ENCODE results near the gene BTBD19. TPM values are rescaled to one million over a fixed set of nuclear protein-coding genes. Genes with fewer than 3 reads are reported as not detected.

The BTBD19 gene
- total and polyA plus RNA-seq, 2 of the 4 experiments (the other 2 are of a cell fraction) = 0.90 to 17.2 TPM

DNA sequence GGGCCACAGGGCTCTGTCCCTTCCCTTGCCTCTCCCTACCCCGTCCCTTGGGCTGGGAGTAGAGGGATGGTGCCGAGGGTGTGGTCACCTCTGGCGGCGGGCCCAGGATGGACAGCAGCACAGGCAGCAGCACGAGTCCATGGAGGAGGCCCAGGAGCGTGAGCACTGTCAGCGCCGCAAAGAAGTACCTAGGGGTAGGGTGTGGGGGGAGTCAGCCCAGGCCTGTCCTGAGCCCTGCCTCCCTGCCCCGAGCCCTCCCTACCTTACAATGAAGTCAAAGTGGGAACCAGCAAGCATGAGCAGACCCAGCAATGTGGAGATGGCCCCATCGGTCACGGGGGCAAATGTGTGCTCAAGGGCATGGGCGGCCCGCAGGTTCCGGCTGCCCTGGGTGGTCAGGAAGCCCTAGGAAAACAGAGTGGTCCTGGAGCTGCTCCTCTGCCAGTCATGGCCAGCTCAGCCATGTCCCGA lies 14.7 kb downstream of the BTBD19 start:
- no peak overlapping the region for H2AFZ ChIP-seq (replicated peaks; ENCODE audit: low read length, poor library complexity)
- H2BK5ac ChIP-seq (ENCODE audit: low read depth, low read length, poor library complexity, severe bottlenecking) = no peak overlapping the region
- H3K36me3 ChIP-seq (ENCODE audit: control insufficient read depth, insufficient read depth, low read length) = no peaks in the 10 kb centered on the region
- in situ Hi-C loops (cut with MboI; ENCODE audit: low sequenced_read_pairs) = no loop called here
- H4K8ac ChIP-seq (ENCODE audit: low read depth in 2 of 2, low read length in 2 of 2) = no peak overlapping the region
- H3K4me1 ChIP-seq (ENCODE audit: control insufficient read depth, insufficient read depth, low read length) = no peaks in the 10 kb centered on the region; the same call in 1 of the 2 replicates
- no peak overlapping the region for H3K4me2 ChIP-seq (ENCODE audit: low read depth, low read length)
- H3K4me3 ChIP-seq (ENCODE audit: insufficient read depth, low read depth, low read length) = no peak overlapping the region
- no peak overlapping the region for H3K14ac ChIP-seq (replicated peaks; ENCODE audit: low read depth, low read length)
- H3K18ac ChIP-seq (ENCODE audit: low read depth, low read length) = no peak overlapping the region
- H2BK20ac ChIP-seq (ENCODE audit: low read depth, low read length) = no peak overlapping the region
- POLR2A ChIA-PET (ENCODE audit: unreplicated experiment) = no interaction called here
- DNase-seq = no peak
- 93% methylated on average over 7 of the region's 15 CpGs; no CpG with 5 or more reads in 1 of the 2 experiments for WGBS, 2 experiments (ENCODE audit: extremely low coverage in 2 of 2, insufficient read length in 1 of 2)
- H2AK5ac ChIP-seq (ENCODE audit: low read depth, low read length) = no peak overlapping the region
- no peaks in the 10 kb centered on the region for H3K9me3 ChIP-seq (ENCODE audit: control insufficient read depth, insufficient read depth, low read length)
- no peaks in the 10 kb centered on the region for H3K27me3 ChIP-seq (ENCODE audit: control insufficient read depth, insufficient read depth, low read length)
- no peak overlapping the region for H4K91ac ChIP-seq (ENCODE audit: insufficient read depth, low read depth, low read length)
- H3K9ac ChIP-seq (ENCODE audit: low read depth, low read length) = no peak overlapping the region
- no peak overlapping the region for H3K23ac ChIP-seq (ENCODE audit: low read depth, low read length)
- H2AK9ac ChIP-seq (replicated peaks; ENCODE audit: low read depth, low read length, poor library complexity) = no peak overlapping the region
- no peak overlapping the region for H2BK15ac ChIP-seq (ENCODE audit: low read depth, low read length)
- intact Hi-C loops (cut with micrococcal nuclease) = no loop called here
- dilution Hi-C loops (cut with HindIII; ENCODE audit: low sequenced_read_pairs, unreplicated experiment) = no loop called here
- H3K4ac ChIP-seq (ENCODE audit: low read depth, low read length) = no peak overlapping the region
- peaks cover 2% of the 10 kb centered on the region; the same call in 1 of the 2 replicates for H3K9me1 ChIP-seq (ENCODE audit: insufficient read depth, low read length)
- H3K27ac ChIP-seq (ENCODE audit: insufficient read depth, low read length) = no peak overlapping the region
- no TSS peak for BruUV-seq (replicated peaks)
- H2BK120ac ChIP-seq (ENCODE audit: low read depth, low read length) = no peak overlapping the region
- peaks cover 8% of the 10 kb centered on the region; the same call in 1 of the 2 replicates for H4K20me1 ChIP-seq (ENCODE audit: insufficient read depth, low read length)
- TF ChIP-seq NFE2L2 (IDR thresholded peaks at IDR 0.05; ENCODE audit: low read depth, low read length) (no peak), RAD21 (IDR thresholded peaks at IDR 0.05; ENCODE audit: low read length) (no peak), BHLHE40 (IDR thresholded peaks at IDR 0.05; ENCODE audit: low read depth, low read length) (no peak), FOS (IDR thresholded peaks at IDR 0.05; ENCODE audit: low read depth, low read length) (no peak), CHD1 (IDR thresholded peaks at IDR 0.05; ENCODE audit: low read depth, low read length) (no peak), MAZ (IDR thresholded peaks at IDR 0.05; ENCODE audit: borderline replicate concordance, low read depth, low read length) (no peak), RCOR1 (IDR thresholded peaks at IDR 0.05; ENCODE audit: insufficient replicate concordance, low read length) (no peak), SMC3 (IDR thresholded peaks at IDR 0.05; ENCODE audit: low read depth, low read length) (no peak), MXI1 (IDR thresholded peaks at IDR 0.05; ENCODE audit: borderline replicate concordance, low read depth, low read length) (no peak)
- TF ChIP-seq, protein P1, sequence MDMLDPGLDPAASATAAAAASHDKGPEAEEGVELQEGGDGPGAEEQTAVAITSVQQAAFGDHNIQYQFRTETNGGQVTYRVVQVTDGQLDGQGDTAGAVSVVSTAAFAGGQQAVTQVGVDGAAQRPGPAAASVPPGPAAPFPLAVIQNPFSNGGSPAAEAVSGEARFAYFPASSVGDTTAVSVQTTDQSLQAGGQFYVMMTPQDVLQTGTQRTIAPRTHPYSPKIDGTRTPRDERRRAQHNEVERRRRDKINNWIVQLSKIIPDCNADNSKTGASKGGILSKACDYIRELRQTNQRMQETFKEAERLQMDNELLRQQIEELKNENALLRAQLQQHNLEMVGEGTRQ (IDR thresholded peaks at IDR 0.05; ENCODE audit: low read depth, low read length) = no peak
- no peak overlapping the region for H4K5ac ChIP-seq (ENCODE audit: low read depth, low read length)
- CTCF ChIA-PET = no interaction called here
- no peaks in the 10 kb centered on the region; a peak in 1 of 4 replicates for H3K79me1 ChIP-seq (ENCODE audit: low read depth in 1 of 2, low read length in 2 of 2)
- H3K56ac ChIP-seq (ENCODE audit: extremely low read depth, insufficient read depth, low read length) = no peak overlapping the region
- no peak for ATAC-seq (ENCODE audit: low read depth)

Measured in IMR-90 (cell line).